Uterus (tissue), 2 donors: Measurements from ENCODE around the gene TBL1X.

ENCODE experiments used
- CTCF ChIP-seq, 4 experiments: fragments of 200-600 bp in 2 of 4; fragments of 450-650 bp in 2 of 4; sonication (generic) in 2 of 4; IDR thresholded peaks; one replicate each; pipeline ENCODE4 v1.5.1; 2016 to 2019; ENCODE audit warnings: antibody characterized with exemption in 4 of 4, mild to moderate bottlenecking in 2 of 4, moderate library complexity in 1 of 4
- POLR2A ChIP-seq, 2 donors: fragments of 450-650 bp; IDR thresholded peaks; one replicate each; pipeline ENCODE4 v1.6.1; 2016; ENCODE audit warnings: antibody characterized with exemption in 2 of 2, mild to moderate bottlenecking in 1 of 2, moderate library complexity in 1 of 2

GRCh38 chrX:9619133-9619532, 154.3 kb downstream of the TBL1X start:
- TF ChIP-seq POLR2A (IDR thresholded peaks at IDR 0.05) (no peak), CTCF (IDR thresholded peaks at IDR 0.05) (no peak)
